Measurements from ENCODE around the gene NEK7. TPM values are rescaled to one million over a fixed set of nuclear protein-coding genes. Genes with fewer than 3 reads are reported as not detected.
A peak's percentile ranks its signal among the peaks of the same experiment; 100 is the strongest.

Gene NEK7
- total RNA-seq, 1 donor from 2014 or later = 68.6 TPM

DNA sequence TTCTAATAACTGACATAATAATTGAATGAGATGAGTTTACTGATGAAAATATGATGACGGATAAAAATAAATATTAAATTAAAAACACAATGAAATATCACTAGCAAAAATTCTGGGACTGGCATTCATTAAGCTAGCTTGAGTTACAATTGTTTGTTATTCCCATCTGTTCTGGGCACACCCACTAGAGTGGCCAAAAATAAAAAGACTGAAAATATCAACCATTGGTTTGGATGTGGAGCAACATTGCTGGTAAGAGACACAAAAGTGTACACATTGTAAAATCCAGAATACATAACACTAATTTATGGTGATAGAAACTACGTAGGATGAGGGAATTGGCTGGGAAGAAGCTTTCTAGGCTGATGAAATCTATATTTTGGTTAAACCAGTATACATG, 9.6 kb upstream of the NEK7 start:
- DNase-seq = peak; percentile 19

GRCh38 chr1:198150369-198150768, 6.4 kb upstream of the NEK7 start:
- DNase-seq = no peak

DNA sequence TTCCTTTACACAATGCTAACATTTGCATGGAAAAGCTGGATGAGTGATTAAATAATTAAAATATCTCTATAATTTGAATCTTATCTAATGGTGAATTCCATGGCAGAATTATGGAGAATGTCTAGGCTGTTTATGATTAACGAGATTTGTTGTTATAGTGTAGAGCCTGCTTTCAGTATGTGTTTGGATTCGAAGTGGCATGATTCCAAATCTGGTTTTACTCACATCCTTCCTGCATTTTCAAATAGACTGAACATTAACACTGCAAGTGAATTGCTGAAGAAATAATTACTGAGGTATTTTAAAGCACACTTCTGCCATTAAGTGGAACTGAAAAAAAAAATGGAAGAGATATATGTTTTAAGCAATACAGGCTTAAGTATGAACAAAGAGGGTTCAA, 5.1 kb upstream of the NEK7 start:
- peak; percentile 20 for DNase-seq

DNA sequence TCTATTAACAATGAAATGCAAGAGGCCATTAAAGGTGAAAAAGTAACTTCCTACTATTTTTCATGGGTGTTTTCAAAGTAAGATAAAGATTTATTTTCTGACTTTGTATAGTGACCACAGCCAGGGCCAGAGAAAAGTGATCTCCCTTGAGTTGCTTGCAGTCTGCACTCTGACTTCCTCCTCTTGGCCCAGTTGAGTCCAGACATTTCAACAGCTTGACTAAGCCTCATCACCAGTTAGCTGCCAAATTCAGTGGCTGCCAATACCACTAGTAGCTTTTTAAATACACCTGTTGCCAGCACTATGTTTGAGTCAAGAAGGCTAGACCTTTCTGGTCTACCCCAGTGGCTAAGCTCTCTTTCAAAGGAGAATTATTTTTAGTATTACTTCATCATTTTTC, 3.7 kb upstream of the NEK7 start:
- peak; percentile 20 for DNase-seq

- peak; percentile 20 for DNase-seq
These were observed 3.0 kb upstream of the NEK7 start for GRCh38 chr1:198153804-198154203.

- DNase-seq = no peak
These were observed 1.5 kb upstream of the NEK7 start for GRCh38 chr1:198155253-198155652.

GRCh38 chr1:198156111-198156744, 570 bp upstream of the NEK7 start:
- peak; percentile 67 for DNase-seq

- DNase-seq = peak; percentile 95
These were observed 546 bp downstream of the NEK7 start for GRCh38 chr1:198157241-198157846.

DNA sequence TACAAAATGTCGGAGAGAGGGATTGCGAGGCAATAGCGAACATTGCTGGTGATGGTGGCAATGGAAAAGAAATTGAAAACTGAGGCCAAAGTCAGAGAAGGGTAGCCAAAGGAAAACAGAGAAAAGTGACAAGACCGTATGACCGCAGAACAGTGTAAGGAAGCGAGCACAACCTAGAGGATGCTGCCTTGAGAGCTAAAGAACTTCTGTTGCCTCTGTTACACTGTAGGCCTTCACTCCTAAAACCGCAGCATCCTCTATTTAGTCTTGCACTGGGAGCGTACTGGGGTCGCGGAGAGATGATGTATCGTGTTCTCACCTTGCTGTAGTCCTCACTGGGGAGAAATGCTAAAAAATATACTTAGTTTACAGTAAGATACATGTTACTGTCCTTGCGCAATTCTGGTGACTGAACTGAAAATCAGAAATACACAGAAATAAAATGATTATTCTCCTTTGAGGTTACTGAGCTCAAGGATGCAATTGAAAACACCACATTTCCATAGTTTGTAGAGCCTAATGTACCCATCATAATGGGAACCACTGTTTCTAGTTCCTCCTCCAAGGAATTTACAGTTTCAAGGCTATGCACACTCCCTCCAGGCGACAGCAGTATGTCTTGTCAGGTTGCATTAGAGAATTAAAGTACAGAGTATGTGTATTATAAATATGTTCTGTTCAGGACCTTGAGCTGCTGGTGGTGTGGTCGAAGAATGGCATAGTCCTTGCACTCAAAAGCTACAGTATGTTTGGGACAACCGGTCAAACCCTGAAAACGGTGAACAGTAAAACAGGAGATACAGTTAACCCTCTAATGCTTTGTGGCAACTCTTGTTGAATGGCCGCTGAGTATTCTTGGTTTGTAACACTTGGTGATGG, 1.3 kb downstream of the NEK7 start:
- peak; percentile 53 for DNase-seq

GRCh38 chr1:198158735-198159589, 2.2 kb downstream of the NEK7 start:
- DNase-seq = peak; percentile 85

GRCh38 chr1:198160222-198160621, 3.4 kb downstream of the NEK7 start:
- DNase-seq = no peak

GRCh38 chr1:198160946-198161614, 4.3 kb downstream of the NEK7 start:
- DNase-seq = no peak

DNA sequence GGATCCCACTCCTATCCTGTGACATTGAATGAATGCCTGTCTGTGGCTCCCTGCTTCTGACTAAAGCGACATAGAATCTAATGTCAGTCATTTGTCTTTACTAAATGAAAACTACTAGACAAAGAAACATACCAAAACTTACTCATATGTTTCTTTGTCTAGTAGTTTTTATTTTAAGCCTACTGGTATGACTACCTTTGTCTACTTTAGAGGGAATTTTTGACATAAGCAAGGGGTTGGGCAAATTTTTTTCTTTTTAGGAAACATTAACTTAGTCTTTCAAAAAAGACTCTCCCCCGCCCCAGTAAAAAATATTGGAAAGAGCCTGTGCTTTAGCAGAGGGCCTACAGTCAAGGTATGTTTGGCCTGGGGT, 4.9 kb downstream of the NEK7 start:
- DNase-seq = no peak

DNA sequence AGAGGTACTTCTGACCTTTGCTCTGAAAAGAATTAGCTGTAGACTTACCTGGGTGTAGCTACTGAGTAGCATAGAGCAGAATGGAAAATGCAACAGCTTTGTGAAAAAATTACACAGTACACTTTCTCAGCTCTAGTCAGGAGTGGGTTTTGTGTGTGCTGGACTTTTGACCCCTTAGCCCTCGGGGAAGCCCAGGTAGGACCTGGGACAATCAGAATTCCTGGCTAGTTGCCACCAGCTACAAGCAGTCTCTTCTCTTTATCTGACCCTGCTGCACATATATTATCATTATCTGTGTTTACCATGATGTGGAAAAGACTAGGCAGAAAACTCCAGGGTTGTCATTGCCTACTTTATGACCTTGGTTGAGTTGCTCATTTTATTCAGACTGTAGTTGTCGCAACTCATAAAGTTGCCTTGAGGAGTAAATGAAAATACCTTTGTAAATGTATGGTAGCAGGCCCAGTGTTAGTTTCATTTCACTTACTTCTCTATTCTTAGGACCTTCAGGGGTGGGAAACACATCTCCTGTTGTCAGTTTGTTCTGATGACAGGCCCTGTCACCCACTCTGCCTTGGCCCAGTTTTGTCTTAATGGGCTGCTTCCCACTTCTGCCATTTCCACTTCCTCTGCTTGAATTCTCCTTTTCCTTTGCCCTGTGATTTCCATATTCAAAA, 5.4 kb downstream of the NEK7 start:
- no peak for DNase-seq

DNA sequence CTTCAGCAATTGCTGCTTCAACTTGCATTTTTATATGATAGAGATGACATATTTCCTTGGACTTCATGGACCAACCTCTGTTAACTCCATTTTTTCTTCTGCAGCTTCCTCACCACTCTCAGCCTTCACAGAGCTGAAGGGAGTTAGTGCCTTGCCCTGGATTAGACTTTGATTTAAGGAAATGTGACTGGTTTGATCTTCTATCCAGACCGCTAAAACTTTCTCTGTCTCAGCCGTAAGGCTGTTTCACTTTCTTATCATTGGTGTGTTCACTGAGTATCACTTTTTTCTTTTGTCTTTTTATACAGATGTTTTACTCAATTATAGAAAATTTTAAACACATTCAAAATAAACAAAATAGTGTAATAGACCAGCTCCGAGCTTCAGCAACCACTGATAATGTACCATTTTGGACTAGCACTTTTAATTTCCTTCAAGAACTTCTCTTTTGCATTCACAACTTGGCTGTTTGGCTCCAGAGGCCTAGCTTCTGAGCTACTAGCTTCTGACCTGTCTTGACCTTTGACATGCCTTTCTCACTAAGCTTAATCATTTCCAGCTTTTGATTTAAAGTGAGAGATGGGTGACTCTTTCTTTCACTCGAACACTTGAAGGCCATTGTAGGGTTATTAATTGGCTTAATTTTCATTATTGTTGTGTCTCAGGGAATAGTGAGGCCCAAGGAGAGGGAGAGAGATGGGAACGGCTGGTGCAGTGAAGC, 9.3 kb downstream of the NEK7 start:
- no peak for DNase-seq

DNA sequence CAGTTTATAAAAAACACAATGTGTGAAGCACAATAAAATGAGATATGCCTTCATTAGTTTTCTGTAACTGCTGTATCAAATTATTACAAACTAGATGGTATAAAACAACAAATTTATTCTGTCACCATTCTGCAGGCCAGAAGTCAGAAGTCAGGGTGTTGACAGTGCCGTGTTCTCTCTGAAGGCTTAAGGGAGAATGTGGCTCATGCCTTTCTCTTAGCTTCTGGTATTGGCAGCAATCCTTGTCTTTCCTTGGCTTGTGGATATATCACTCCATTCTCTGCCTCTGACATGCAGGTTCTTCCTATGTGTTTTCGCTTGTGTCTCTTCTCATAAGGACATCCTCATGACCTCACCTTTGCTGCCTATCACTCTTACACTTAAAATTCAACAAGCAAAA, 10.1 kb downstream of the NEK7 start:
- DNase-seq = no peak

- DNase-seq = no peak
These were observed 10.7 kb downstream of the NEK7 start for GRCh38 chr1:198167436-198167934.

DNA sequence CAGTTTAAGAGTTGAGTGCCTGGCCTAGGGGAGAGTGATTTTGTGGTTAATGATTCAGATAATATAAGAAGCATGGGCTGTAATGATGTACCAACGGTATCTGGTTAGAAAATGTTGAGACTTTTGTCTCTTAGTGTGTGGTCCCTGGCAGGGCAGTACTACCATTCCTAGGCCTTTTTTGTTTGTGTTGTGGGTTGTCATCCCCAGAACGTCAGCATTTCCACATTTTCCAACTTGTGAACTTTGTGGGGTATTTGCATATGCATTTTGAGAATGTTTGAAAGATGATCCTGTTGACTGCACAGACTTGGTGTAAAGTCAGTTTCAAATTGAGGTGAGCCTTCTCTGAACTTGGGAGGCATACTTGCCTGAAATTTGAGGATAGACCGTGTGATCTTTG, 11.4 kb downstream of the NEK7 start:
- DNase-seq = no peak

- DNase-seq = no peak
These were observed 12.9 kb downstream of the NEK7 start for GRCh38 chr1:198169672-198170071.
